Transverse colon (tissue), 4 donors: ENCODE measurements around the gene CCNI2. TPM values are rescaled to one million over a fixed set of nuclear protein-coding genes. Genes with fewer than 3 reads are reported as not detected.

Experiments
- DNase-seq: peaks from one replicate; pipeline ENCODE4 v3.0.0-alpha.2; 2019
- H3K27ac ChIP-seq, 4 donors: fragments of 200-600 bp; sonication (generic); 2 replicates each; pipeline ENCODE4 v1.5.1; 2016 to 2018; ENCODE audit warnings: inconsistent platforms in 4 of 4
- H3K27me3 ChIP-seq: fragments of 200-600 bp; sonication (generic); 2 replicates; pipeline ENCODE4 v1.5.1; 2017; ENCODE audit warnings: inconsistent platforms
- H3K36me3 ChIP-seq, 4 donors: fragments of 200-600 bp; sonication (generic); 2 replicates each; pipeline ENCODE4 v1.5.1; 2017 to 2019; ENCODE audit warnings: inconsistent platforms in 4 of 4
- H3K4me1 ChIP-seq, 4 donors: fragments of 200-600 bp; sonication (generic); 2 replicates each; pipeline ENCODE4 v1.5.1; 2017 to 2020; ENCODE audit warnings: inconsistent platforms in 4 of 4
- H3K4me3 ChIP-seq, 4 donors: fragments of 200-600 bp; sonication (generic); 1 replicate in 1 of 4; 2 replicates in 3 of 4; pipeline versions ENCODE4 v1.5.1 to v1.6.1; 2017 to 2019; ENCODE audit warnings: inconsistent platforms in 4 of 4
- H3K9me3 ChIP-seq, 2 donors: fragments of 200-600 bp; sonication (generic); 2 replicates each; pipeline ENCODE4 v1.5.1; 2017 to 2019; ENCODE audit warnings: inconsistent platforms in 2 of 2
- EP300 ChIP-seq: sonication (generic); formaldehyde crosslinking; IDR thresholded peaks from one replicate; pipeline ENCODE4 v1.6.1; 2017; ENCODE audit warnings: antibody characterized with exemption, low read depth
- POLR2A ChIP-seq: fragments of 450-650 bp; IDR thresholded peaks from one replicate; pipeline ENCODE4 v1.6.1; 2016; ENCODE audit warnings: antibody characterized with exemption, mild to moderate bottlenecking, moderate library complexity
- POLR2AphosphoS5 ChIP-seq, 3 donors: sonication (generic); formaldehyde crosslinking; IDR thresholded peaks; one replicate each; pipeline ENCODE4 v1.6.1; 2016; ENCODE audit warnings: antibody characterized with exemption in 3 of 3
- WGBS, 2 donors: methylation state at CpG; one replicate each; pipeline ENCODE4 v1.1.5; 2018; ENCODE audit warnings: low coverage in 1 of 2; 5-methylcytosine and 5-hydroxymethylcytosine counted together
- in situ Hi-C, 4 donors: fragments of 200-750 bp; cut with MboI; loops; one replicate each; pipeline versions ENCODE4 v1.15.0 to v1.15.1; 2017; ENCODE audit warnings: low sequenced_read_pairs in 3 of 4, low pct_ligation_motif_present in 1 of 4, low pct_unique_long_range_greater_than_20kb in 1 of 4
- intact Hi-C: fragments of 100-400 bp; cut with DNase I; formaldehyde crosslinking; loops from one replicate; pipeline ENCODE4 v1.15.1; 2023; ENCODE audit warnings: low total_unique reads
- total RNA-seq, 4 donors: library from RNA; depleted of rRNA; stranded (reverse); fragments of >200 nt; gene quantifications; one replicate each; pipeline ENCODE4 v1.1.0, GENCODE V29; 2016
- TF ChIP-seq, protein P1 (sequence below), 5 experiments: fragments of 200-600 bp in 3 of 5; fragments of 450-650 bp in 2 of 5; sonication (generic) in 3 of 5; IDR thresholded peaks; 1 replicate in 2 of 5; 2 replicates in 3 of 5; pipeline ENCODE4 v1.5.1; 2016 to 2017; ENCODE audit warnings: antibody characterized with exemption in 5 of 5, inconsistent platforms in 3 of 5, mild to moderate bottlenecking in 2 of 5, moderate library complexity in 1 of 5

The CCNI2 gene
- total RNA-seq, 4 donors from 2014 or later, result 3.0 to 13.0 (median 7.1) TPM

GRCh38 chr5:132756542-132756941, 9.3 kb downstream of the CCNI2 start:
- Histone ChIP-seq H3K36me3 (peaks cover 0 to 4% (median 0%) of the 10 kb centered on the region in 4 donors), H3K27me3 (no peaks in the 10 kb centered on the region), H3K4me3 (no peak overlapping the region), H3K9me3 (no peaks in the 10 kb centered on the region), H3K27ac (no peak overlapping the region), H3K4me1 (no peaks in the 10 kb centered on the region)
- in situ Hi-C loops, result no loop called here
- intact Hi-C loops, result no loop called here
- TF ChIP-seq EP300, result no peak
- TF ChIP-seq POLR2A, result no peak
- TF ChIP-seq, protein P1, sequence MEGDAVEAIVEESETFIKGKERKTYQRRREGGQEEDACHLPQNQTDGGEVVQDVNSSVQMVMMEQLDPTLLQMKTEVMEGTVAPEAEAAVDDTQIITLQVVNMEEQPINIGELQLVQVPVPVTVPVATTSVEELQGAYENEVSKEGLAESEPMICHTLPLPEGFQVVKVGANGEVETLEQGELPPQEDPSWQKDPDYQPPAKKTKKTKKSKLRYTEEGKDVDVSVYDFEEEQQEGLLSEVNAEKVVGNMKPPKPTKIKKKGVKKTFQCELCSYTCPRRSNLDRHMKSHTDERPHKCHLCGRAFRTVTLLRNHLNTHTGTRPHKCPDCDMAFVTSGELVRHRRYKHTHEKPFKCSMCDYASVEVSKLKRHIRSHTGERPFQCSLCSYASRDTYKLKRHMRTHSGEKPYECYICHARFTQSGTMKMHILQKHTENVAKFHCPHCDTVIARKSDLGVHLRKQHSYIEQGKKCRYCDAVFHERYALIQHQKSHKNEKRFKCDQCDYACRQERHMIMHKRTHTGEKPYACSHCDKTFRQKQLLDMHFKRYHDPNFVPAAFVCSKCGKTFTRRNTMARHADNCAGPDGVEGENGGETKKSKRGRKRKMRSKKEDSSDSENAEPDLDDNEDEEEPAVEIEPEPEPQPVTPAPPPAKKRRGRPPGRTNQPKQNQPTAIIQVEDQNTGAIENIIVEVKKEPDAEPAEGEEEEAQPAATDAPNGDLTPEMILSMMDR (IDR thresholded peaks at IDR 0.05), result no peak
- no peak for TF ChIP-seq POLR2AphosphoS5 (IDR thresholded peaks at IDR 0.05)
- DNase-seq, result peak; percentile 4
- 85% methylated on average over 5 of the region's 5 CpGs; no CpG with 5 or more reads in 1 of the 2 donors for WGBS, 2 donors

DNA sequence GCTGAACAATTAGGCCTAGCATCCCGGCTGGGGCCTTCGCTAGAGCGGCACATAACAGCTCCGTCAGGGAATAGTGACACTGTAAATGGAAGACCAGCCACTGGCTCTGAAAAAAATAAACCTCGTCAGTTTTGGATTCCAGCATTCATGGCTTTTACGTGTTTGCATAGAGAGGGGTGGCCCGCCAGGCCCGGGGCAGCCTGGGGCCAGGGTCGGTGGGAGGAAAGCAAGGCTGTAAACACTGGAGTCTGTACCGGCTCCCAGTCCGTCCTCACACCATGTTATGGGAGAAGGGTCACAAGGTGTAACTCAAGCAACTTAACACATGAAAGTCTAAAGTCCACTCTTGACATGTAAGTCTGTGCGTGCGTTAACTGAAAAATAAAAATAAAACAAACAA, 11.2 kb downstream of the CCNI2 start:
- Histone ChIP-seq H3K36me3 (peaks cover 0 to 7% (median 2%) of the 10 kb centered on the region in 4 donors), H3K4me3 (no peak overlapping the region), H3K4me1 (no peaks in the 10 kb centered on the region), H3K27ac (no peak overlapping the region), H3K27me3 (no peaks in the 10 kb centered on the region), H3K9me3 (no peaks in the 10 kb centered on the region)
- DNase-seq, result peak; percentile 2
- intact Hi-C loops, result no loop called here
- in situ Hi-C loops, result no loop called here
- TF ChIP-seq, protein P1 (IDR thresholded peaks at IDR 0.05), result no peak
- no peak for TF ChIP-seq EP300
- no peak for TF ChIP-seq POLR2AphosphoS5 (IDR thresholded peaks at IDR 0.05)
- no peak for TF ChIP-seq POLR2A
- WGBS, 2 donors, result 82 to 86% methylated on average over 3 to 13 of the region's 13 CpGs

DNA sequence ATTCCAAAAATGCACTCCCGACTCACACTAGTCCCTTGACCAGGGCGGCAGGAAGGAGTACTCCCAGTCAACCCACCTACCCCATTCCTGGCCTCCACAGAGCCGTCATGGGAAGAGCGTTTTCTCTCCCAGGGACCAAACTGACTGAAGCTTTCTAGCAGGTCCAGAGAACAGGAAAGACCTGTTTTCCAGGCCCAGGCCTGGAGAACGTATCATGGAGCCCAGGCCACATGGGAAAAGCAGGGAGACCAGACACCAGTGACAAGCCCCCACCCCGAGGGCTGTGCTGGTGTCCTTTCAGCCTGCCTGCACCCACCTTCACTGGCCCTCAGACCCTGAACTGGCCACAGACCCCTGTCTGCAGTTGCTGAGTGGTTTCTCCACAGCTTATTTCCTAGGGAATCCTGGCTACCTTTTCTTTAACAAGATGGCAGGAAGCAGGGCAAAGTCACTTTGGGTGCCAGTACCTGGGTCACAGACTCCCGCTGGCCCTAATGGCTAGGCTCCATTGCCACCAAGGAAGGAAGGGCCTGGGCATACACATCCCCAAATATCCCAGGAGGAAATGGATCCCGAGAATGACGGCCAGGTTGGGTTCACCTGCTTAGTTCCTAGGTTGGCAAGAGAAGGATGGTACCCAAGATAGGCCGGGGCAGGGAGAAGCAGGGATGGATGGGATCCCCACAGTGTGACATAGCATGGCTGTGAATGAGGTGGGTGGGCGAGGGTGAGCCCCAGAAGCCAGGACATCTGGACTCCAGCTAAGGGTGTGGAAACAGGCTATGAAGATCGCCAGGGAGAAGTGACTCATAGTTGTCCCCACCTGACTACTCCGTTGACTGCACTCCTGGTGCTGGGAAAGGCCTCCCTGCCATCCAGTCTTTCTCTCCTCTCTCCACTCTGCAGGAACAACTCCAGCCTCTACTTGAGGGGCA, 12.2 kb downstream of the CCNI2 start:
- peak; percentile 5 for DNase-seq
- peaks cover 0 to 12% (median 5%) of the 10 kb centered on the region in 4 donors for H3K36me3 ChIP-seq

DNA sequence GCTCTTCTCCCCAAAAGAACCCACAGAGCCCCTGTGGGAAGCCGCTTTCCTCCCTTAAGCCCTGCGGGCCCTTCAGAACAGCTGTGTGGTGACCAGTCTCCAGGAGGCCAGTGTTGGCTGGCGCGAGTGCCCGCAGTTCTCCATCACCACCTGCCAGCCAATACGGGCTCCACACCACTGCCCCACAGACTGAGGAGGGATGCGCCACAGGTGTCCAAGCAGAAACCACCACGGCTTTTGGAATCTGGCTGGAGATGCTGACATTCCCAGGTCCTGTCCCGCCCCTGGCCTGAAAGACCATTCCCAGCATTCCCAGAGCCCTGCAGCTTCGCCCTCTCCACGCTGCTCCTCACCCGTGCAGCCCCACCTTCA, 12.8 kb downstream of the CCNI2 start:
- 92% methylated on average over 12 of the region's 12 CpGs; no CpG with 5 or more reads in 1 of the 2 donors for WGBS, 2 donors
- no peaks in the 10 kb centered on the region for H3K27me3 ChIP-seq
- intact Hi-C loops, result no loop called here
- no peak overlapping the region for H3K27ac ChIP-seq
- TF ChIP-seq, protein P1 (IDR thresholded peaks at IDR 0.05), result no peak
- TF ChIP-seq POLR2A, result no peak
- no peak for TF ChIP-seq EP300
- no peaks in the 10 kb centered on the region for H3K9me3 ChIP-seq
- H3K4me1 ChIP-seq, result no peaks in the 10 kb centered on the region
- H3K36me3 ChIP-seq, result peaks cover 0 to 12% (median 5%) of the 10 kb centered on the region in 4 donors
- DNase-seq, result peak; percentile 6
- no peak overlapping the region for H3K4me3 ChIP-seq
- in situ Hi-C loops, result no loop called here

More for the DNA sequence above, 12.2 kb downstream of the CCNI2 start:
- TF ChIP-seq POLR2AphosphoS5 (IDR thresholded peaks at IDR 0.05) (no peak), POLR2A (no peak), EP300 (no peak)
- TF ChIP-seq, protein P1 (IDR thresholded peaks at IDR 0.05), result no peak
- 92 to 100% methylated on average over 1 to 13 of the region's 13 CpGs for WGBS, 2 donors
- intact Hi-C loops (no loop called here), in situ Hi-C loops (no loop called here)
- H3K27ac ChIP-seq, result no peak overlapping the region
- H3K4me3 ChIP-seq, result no peak overlapping the region
- no peaks in the 10 kb centered on the region for H3K27me3 ChIP-seq
- H3K4me1 ChIP-seq, result no peaks in the 10 kb centered on the region
- H3K9me3 ChIP-seq, result no peaks in the 10 kb centered on the region
